AG09319 (cell line): ENCODE results near the gene COQ3.

Experiments
- DNase-seq: peaks from one replicate; pipeline ENCODE4 v3.0.0-alpha.2; 2010; ENCODE audit warnings: low read depth; ENCODE audit errors: extremely low read depth
- TF ChIP-seq, protein P1 (sequence below): IDR thresholded peaks from 2 replicates; pipeline ENCODE4 v1.5.1; 2011; ENCODE audit warnings: low read depth, mild to moderate bottlenecking, inconsistent platforms, low read length, moderate library complexity

COQ3 gene

DNA sequence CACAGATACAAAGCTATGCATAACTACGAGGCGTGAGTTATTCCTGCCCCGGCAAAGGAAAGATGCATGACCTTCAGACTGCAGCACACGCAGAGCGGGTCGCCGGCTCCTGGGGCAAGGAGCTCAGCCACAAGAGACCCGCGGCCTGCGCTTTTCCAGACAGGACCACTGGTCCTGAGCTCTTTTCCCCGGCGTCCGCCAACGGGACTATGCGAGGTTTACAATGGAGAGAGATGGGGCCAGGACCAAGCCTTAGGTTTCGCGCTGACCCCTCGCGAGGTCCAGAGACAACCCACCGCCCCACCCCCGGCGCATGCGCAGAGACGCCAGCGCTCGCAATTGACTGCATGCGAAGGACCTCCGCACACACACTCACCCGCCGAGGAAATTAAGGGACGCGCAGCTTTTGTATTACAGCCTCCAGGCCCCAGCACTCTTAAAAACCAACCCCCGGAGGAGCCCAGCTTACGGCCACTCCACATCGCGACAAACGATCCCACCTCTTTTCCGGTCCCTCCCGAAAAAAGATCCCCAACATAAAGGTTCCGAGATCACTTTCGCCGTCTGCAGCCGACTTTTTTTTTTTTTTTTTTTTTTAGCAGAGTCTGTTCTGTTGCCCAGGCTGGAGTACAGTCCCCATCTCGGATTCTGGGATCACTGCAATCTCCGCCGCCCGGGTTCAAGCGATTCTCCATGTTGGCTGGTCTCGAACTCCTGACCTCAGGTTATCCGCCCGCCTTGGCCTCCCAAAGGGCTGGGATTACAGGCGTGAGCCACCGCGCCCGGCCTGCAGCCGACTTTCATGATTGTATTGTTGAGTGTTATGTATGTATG is at the start of gene COQ3:
Gene COQ3, minus strand, starts transcription at position 498 of the 834 bp plus-strand sequence. Its CDS starts 16 bp downstream, at position 482.
- TF ChIP-seq, protein P1, sequence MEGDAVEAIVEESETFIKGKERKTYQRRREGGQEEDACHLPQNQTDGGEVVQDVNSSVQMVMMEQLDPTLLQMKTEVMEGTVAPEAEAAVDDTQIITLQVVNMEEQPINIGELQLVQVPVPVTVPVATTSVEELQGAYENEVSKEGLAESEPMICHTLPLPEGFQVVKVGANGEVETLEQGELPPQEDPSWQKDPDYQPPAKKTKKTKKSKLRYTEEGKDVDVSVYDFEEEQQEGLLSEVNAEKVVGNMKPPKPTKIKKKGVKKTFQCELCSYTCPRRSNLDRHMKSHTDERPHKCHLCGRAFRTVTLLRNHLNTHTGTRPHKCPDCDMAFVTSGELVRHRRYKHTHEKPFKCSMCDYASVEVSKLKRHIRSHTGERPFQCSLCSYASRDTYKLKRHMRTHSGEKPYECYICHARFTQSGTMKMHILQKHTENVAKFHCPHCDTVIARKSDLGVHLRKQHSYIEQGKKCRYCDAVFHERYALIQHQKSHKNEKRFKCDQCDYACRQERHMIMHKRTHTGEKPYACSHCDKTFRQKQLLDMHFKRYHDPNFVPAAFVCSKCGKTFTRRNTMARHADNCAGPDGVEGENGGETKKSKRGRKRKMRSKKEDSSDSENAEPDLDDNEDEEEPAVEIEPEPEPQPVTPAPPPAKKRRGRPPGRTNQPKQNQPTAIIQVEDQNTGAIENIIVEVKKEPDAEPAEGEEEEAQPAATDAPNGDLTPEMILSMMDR, result no peak
- peak; percentile 32 for DNase-seq

- peak; percentile 5 for DNase-seq
- TF ChIP-seq, protein P1, result peak; percentile 61
These were observed 40.9 kb upstream of the COQ3 start for GRCh38 chr6:99434702-99435530.

- no peak for DNase-seq
- TF ChIP-seq, protein P1, result no peak
These were observed 38.9 kb upstream of the COQ3 start for GRCh38 chr6:99432877-99433276.

- TF ChIP-seq, protein P1, result no peak
- no peak for DNase-seq
These were observed 37.9 kb upstream of the COQ3 start for GRCh38 chr6:99431901-99432300.

DNA sequence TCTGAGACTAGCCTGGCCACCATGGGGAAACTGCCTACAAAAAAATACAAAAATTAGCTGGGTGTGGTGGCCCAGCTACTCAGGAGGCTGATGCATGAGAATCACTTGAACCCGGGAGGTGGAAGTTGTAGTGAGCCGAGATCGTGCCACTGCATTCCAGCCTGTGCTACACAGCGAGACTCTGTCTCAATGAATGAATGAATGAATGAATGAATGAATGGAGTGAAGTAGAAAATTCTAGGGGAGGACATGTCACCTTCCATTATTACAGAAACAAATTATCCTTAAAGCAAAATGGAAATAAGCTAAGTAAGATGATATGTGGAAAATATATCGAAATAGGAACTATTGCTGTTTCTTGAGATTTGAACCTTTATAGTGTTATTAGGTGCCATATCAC is 34.0 kb upstream of the COQ3 start:
- DNase-seq, result no peak
- TF ChIP-seq, protein P1, result no peak

GRCh38 chr6:99426451-99426757 is 32.4 kb upstream of the COQ3 start:
- DNase-seq, result no peak

More at GRCh38 chr6:99426451-99426757, 32.4 kb upstream of the COQ3 start:
- TF ChIP-seq, protein P1, result no peak
